ENCODE measurements around the gene PLET1. TPM values are rescaled to one million over a fixed set of nuclear protein-coding genes. Genes with fewer than 3 reads are reported as not detected.
A peak's percentile ranks its signal among the peaks of the same experiment; 100 is the strongest.

The PLET1 gene
- total and polyA plus RNA-seq, 2 of the 4 experiments (the other 2 are of a cell fraction), result not detected

DNA sequence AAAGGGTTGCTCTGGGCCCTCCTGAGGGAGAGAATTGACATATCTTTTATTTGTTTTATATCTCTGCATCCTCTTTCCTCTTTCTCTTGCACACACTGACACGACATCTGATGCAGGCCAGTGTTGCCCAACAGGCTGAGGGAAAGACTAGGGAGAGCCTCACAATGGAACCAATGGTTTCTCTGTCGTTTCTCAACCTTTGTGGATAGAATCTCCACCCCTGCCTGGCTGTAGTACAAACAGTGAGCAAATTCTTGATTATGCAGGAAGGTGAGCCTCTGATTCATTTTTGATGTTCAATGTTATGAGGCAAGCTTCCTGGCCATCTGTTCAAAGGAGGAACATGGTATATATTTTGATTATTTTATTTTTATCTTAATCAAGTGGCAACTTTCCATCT, 49.8 kb upstream of the PLET1 start:
- intact Hi-C loops (cut with micrococcal nuclease), result no loop called here
- no CpG with 5 or more reads among the region's 2 CpGs for WGBS, 2 experiments (ENCODE audit: extremely low coverage in 2 of 2, insufficient read length in 1 of 2)
- H3K4ac ChIP-seq (ENCODE audit: low read depth, low read length), result 0 out of 2 replicates have a peak overlapping the region, but pooled peaks have one; percentile 30
- 0 out of 2 replicates have a peak overlapping the region, but pooled peaks have one; percentile 26 for H2BK120ac ChIP-seq (ENCODE audit: low read depth, low read length)
- H2AK9ac ChIP-seq (replicated peaks; ENCODE audit: low read depth, low read length, poor library complexity), result no peak overlapping the region
- peak overlapping the region; percentile 27 for H2AFZ ChIP-seq (replicated peaks; ENCODE audit: low read length, poor library complexity)
- H3K9ac ChIP-seq (ENCODE audit: low read depth, low read length), result no peak overlapping the region
- no peak overlapping the region for H3K18ac ChIP-seq (ENCODE audit: low read depth, low read length)
- no peak overlapping the region for H3K14ac ChIP-seq (replicated peaks; ENCODE audit: low read depth, low read length)
- H3K27me3 ChIP-seq (ENCODE audit: control insufficient read depth, insufficient read depth, low read length), result no peaks in the 10 kb centered on the region
- in situ Hi-C loops (cut with MboI; ENCODE audit: low sequenced_read_pairs), result no loop called here
- H4K8ac ChIP-seq (ENCODE audit: low read depth in 2 of 2, low read length in 2 of 2), result no peak overlapping the region
- no peak overlapping the region for H3K56ac ChIP-seq (ENCODE audit: extremely low read depth, insufficient read depth, low read length)
- H3K9me3 ChIP-seq (ENCODE audit: control insufficient read depth, insufficient read depth, low read length), result peaks cover 3% of the 10 kb centered on the region; the same call in 1 of the 2 replicates
- ChIA-PET CTCF (no interaction called here), POLR2A (ENCODE audit: unreplicated experiment) (no interaction called here)
- no peak overlapping the region for H2BK20ac ChIP-seq (ENCODE audit: low read depth, low read length)
- DNase-seq (peak; percentile 70), ATAC-seq (ENCODE audit: low read depth) (peak; percentile 71)
- H2BK5ac ChIP-seq (ENCODE audit: low read depth, low read length, poor library complexity, severe bottlenecking), result no peak overlapping the region
- no peak overlapping the region for H3K27ac ChIP-seq (ENCODE audit: insufficient read depth, low read length)
- H2BK15ac ChIP-seq (ENCODE audit: low read depth, low read length), result no peak overlapping the region
- peaks cover 3% of the 10 kb centered on the region; the same call in 1 of the 2 replicates for H3K9me1 ChIP-seq (ENCODE audit: insufficient read depth, low read length)
- no peak overlapping the region for H3K4me3 ChIP-seq (ENCODE audit: insufficient read depth, low read depth, low read length)
- H3K79me1 ChIP-seq (ENCODE audit: low read depth in 1 of 2, low read length in 2 of 2), result no peaks in the 10 kb centered on the region
- TF ChIP-seq FOS (IDR thresholded peaks at IDR 0.05; ENCODE audit: low read depth, low read length) (no peak), CEBPB (IDR thresholded peaks at IDR 0.05; ENCODE audit: low read depth, low read length) (peak; percentile 68), POLR2A (IDR thresholded peaks at IDR 0.05; ENCODE audit: low read depth, low read length) (no peak), NFE2L2 (IDR thresholded peaks at IDR 0.05; ENCODE audit: low read depth, low read length) (no peak)
- H4K91ac ChIP-seq (ENCODE audit: insufficient read depth, low read depth, low read length), result no peak overlapping the region
- H3K36me3 ChIP-seq (ENCODE audit: control insufficient read depth, insufficient read depth, low read length), result no peaks in the 10 kb centered on the region
- H3K23ac ChIP-seq (ENCODE audit: low read depth, low read length), result no peak overlapping the region
- dilution Hi-C loops (cut with HindIII; ENCODE audit: low sequenced_read_pairs, unreplicated experiment), result no loop called here
- H2AK5ac ChIP-seq (ENCODE audit: low read depth, low read length), result no peak overlapping the region
- 0 out of 2 replicates have a peak, but pooled peaks cover 1% of the 10 kb centered on the region for H3K4me1 ChIP-seq (ENCODE audit: control insufficient read depth, insufficient read depth, low read length)
- no peaks in the 10 kb centered on the region for H4K20me1 ChIP-seq (ENCODE audit: insufficient read depth, low read length)
- H3K4me2 ChIP-seq (ENCODE audit: low read depth, low read length), result no peak overlapping the region
- no TSS peak for BruUV-seq (replicated peaks)
- no peak overlapping the region for H4K5ac ChIP-seq (ENCODE audit: low read depth, low read length)
